HG03457 (cell line): ENCODE data around the gene IL7R.
"Not testable (repeated sequence)": the region's sequence is repeated elsewhere in the genome, so short reads cannot be mapped to it uniquely, and the experiment has no call there.

Source experiments
- ATAC-seq: cut with Tn5 transposase; IDR thresholded peaks from one replicate; pipeline ENCODE4 v1.9.1; 2021; ENCODE audit warnings: moderate number of reproducible peaks; ENCODE audit not compliant: unreplicated experiment

The IL7R gene

GRCh38 chr5:35838370-35839042, 18.2 kb upstream of the IL7R start:
- ATAC-seq = no peak

GRCh38 chr5:35842856-35843255, 13.8 kb upstream of the IL7R start:
- no peak for ATAC-seq

GRCh38 chr5:35845508-35845907, 11.2 kb upstream of the IL7R start:
- not testable (repeated sequence) for ATAC-seq

GRCh38 chr5:35847491-35847890, 9.2 kb upstream of the IL7R start:
- no peak for ATAC-seq

- no peak for ATAC-seq
Measured at GRCh38 chr5:35847961-35848360, 8.7 kb upstream of the IL7R start.

GRCh38 chr5:35849860-35850259, 6.8 kb upstream of the IL7R start:
- no peak for ATAC-seq

- no peak for ATAC-seq
Measured at GRCh38 chr5:35850967-35851680, 5.6 kb upstream of the IL7R start.

- no peak for ATAC-seq
Measured at GRCh38 chr5:35852084-35852734, 4.5 kb upstream of the IL7R start.

GRCh38 chr5:35852773-35853172, 3.9 kb upstream of the IL7R start:
- no peak for ATAC-seq

GRCh38 chr5:35853631-35854030, 3.1 kb upstream of the IL7R start:
- no peak for ATAC-seq

GRCh38 chr5:35854248-35854647, 2.4 kb upstream of the IL7R start:
- ATAC-seq = no peak

GRCh38 chr5:35855187-35855586, 1.5 kb upstream of the IL7R start:
- no peak for ATAC-seq

GRCh38 chr5:35856186-35856764, 416 bp upstream of the IL7R start:
- not testable (repeated sequence) for ATAC-seq

- no peak for ATAC-seq
Measured at GRCh38 chr5:35857606-35858205, 1.0 kb downstream of the IL7R start.

GRCh38 chr5:35859101-35859661, 2.5 kb downstream of the IL7R start:
- ATAC-seq = no peak

- no peak for ATAC-seq
Measured at GRCh38 chr5:35860686-35861085, 4.0 kb downstream of the IL7R start.

- ATAC-seq = no peak
Measured at GRCh38 chr5:35861718-35862117, 5.0 kb downstream of the IL7R start.

- no peak for ATAC-seq
Measured at GRCh38 chr5:35862126-35862525, 5.4 kb downstream of the IL7R start.

- ATAC-seq = no peak
Measured at GRCh38 chr5:35863159-35863558, 6.5 kb downstream of the IL7R start.

GRCh38 chr5:35867998-35868397, 11.3 kb downstream of the IL7R start:
- no peak for ATAC-seq

GRCh38 chr5:35869685-35870277, 13.1 kb downstream of the IL7R start:
- no peak for ATAC-seq
